Measurements from ENCODE around the gene BMP8A.

Gene BMP8A

GRCh38 chr1:39529901-39530535, 38.6 kb downstream of the BMP8A start:
- no peak for DNase-seq

- no peak for DNase-seq
Measured at GRCh38 chr1:39531526-39531925, 40.1 kb downstream of the BMP8A start.

- no peak for DNase-seq
Measured at GRCh38 chr1:39533442-39533841, 42.0 kb downstream of the BMP8A start.

- no peak for DNase-seq
Measured at GRCh38 chr1:39538531-39539251, 47.3 kb downstream of the BMP8A start.

GRCh38 chr1:39539252-39539790, 47.9 kb downstream of the BMP8A start:
- peak; percentile 49 for DNase-seq

GRCh38 chr1:39540504-39541031, 49.1 kb downstream of the BMP8A start:
- no peak for DNase-seq

GRCh38 chr1:39542924-39543323, 51.5 kb downstream of the BMP8A start:
- no peak for DNase-seq

GRCh38 chr1:39544327-39544726, 52.9 kb downstream of the BMP8A start:
- DNase-seq: no peak

GRCh38 chr1:39545531-39545930, 54.1 kb downstream of the BMP8A start:
- DNase-seq: no peak

- DNase-seq: no peak
Measured at GRCh38 chr1:39554277-39554676, 62.8 kb downstream of the BMP8A start.

- DNase-seq: no peak
Measured at GRCh38 chr1:39561279-39561678, 69.8 kb downstream of the BMP8A start.

- DNase-seq: no peak
Measured at GRCh38 chr1:39562886-39563285, 71.5 kb downstream of the BMP8A start.

GRCh38 chr1:39563669-39564068, 72.2 kb downstream of the BMP8A start:
- no peak for DNase-seq

- no peak for DNase-seq
Measured at GRCh38 chr1:39564340-39564739, 72.9 kb downstream of the BMP8A start.

- no peak for DNase-seq
Measured at GRCh38 chr1:39564941-39565340, 73.5 kb downstream of the BMP8A start.

- no peak for DNase-seq
Measured at GRCh38 chr1:39566441-39567137, 75.2 kb downstream of the BMP8A start.

GRCh38 chr1:39567302-39567701, 75.9 kb downstream of the BMP8A start:
- no peak for DNase-seq

GRCh38 chr1:39568208-39568607, 76.8 kb downstream of the BMP8A start:
- DNase-seq: no peak

- no peak for DNase-seq
Measured at GRCh38 chr1:39569034-39569433, 77.6 kb downstream of the BMP8A start.

- no peak for DNase-seq
Measured at GRCh38 chr1:39570477-39571177, 79.2 kb downstream of the BMP8A start.

- DNase-seq: no peak
Measured at GRCh38 chr1:39571178-39571483, 79.7 kb downstream of the BMP8A start.

GRCh38 chr1:39572379-39573096, 81.1 kb downstream of the BMP8A start:
- no peak for DNase-seq

- no peak for DNase-seq
Measured at GRCh38 chr1:39573097-39573465, 81.6 kb downstream of the BMP8A start.
